HG02642 (cell line): ENCODE results near the gene LRFN2.

ENCODE experiments used
- ATAC-seq: cut with Tn5 transposase; IDR thresholded peaks from one replicate; pipeline ENCODE4 v1.9.1; 2021; ENCODE audit warnings: mild to moderate bottlenecking; ENCODE audit not compliant: unreplicated experiment, poor library complexity

The LRFN2 gene

DNA sequence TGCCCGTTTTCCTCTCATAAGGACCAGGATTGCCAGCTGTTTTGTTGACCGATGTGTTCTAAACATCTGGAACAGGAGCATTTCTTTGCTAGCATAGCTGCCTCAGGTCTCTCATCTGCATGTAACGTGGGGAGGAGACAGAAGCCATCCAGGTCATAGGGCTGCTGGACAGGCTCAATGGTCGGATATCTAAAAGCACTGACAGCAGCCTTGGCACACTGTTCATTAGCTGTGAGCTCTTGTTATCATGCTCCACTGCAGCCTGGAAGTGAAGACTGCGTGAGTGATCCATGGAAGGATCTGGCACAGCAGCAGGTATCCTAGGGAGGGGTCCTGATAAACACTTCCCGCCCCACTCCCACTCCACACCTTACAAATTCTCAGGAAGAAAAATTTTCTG is 175.3 kb downstream of the LRFN2 start:
- ATAC-seq, result no peak

DNA sequence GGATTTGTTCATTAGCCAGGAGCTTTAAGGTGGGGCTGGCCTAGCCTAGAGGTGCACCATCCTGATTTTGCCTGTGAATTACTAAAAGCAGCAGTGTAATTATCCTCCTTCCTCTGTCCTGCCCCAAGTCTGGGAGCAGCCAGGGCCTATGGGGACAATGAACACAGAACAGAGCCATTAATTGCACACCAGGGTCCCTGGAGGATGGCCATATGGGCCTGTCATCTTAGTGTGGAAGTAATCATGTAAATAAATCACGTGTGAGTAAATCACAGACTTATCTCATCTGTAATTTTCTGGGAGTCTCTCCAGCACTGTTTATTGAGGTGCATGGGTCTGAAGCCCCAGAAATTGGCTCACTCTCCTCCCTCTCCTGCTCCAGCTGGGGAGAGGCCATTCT is 176.3 kb downstream of the LRFN2 start:
- no peak for ATAC-seq

DNA sequence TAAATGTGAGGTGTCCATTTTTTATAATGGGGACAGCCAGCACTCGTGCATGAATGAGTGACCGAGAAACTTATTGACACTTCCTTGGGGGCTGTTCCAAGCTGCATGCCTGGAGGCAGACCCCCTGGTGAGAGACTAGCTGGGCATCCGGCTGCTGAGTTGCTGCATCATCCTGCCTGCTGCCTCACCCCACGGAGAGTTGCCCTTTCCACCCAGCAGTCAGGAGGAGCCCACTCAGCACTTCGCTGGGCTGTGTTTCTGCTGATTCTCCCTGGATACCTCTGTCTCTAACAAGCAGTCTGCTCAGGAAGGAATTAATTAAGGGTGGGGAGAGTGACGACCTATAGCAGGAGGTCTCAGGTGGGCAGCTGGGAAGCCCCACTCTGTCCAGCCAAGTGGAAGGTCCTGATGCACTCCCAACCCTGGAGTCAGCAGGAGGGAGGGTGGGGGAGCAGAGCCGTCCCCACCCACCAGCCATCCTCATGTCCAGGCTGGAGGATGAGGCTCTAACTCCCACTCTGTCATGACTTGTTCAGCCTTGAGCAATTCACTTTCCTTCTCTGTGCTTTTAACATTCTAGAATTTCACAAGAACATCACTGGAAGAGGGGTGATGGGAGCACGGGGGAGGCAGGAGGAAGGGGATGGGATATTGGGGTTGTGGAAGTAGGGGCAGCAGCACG is 177.3 kb downstream of the LRFN2 start:
- no peak for ATAC-seq

DNA sequence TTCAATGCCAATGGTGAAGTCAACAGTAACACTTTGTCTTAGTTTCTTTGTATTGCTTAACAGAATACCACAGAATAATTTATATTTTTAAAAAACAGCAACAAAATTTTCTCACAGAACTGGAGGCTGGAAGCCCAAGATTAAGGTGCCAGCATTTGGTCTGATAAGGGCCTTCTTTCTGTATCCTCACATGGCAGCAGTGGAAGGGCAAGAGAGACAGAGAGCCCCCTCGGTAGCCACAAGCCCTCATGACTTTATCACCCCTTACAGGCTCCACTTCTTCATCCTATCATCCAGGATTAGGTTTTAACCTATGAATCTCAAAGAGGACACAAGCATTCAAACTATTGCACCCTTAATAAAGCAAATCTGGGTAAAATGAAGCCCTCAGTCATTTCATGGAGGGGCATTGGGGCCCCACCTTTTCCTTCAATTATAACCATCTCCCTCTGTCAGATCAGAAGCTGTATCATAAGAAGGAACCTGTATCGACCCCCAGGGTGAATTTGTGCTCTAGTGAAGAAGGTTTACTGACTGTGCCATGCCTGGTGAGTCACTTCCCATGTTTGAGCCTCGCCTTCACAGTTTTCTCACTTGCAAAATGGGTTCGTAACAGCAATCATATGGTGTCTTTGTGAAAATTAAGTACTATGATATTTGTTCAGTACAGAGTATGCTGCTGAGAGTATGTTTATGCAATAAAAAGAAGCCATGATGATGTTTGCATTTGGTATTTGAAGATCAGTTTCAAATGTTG is 178.2 kb downstream of the LRFN2 start:
- no peak for ATAC-seq

DNA sequence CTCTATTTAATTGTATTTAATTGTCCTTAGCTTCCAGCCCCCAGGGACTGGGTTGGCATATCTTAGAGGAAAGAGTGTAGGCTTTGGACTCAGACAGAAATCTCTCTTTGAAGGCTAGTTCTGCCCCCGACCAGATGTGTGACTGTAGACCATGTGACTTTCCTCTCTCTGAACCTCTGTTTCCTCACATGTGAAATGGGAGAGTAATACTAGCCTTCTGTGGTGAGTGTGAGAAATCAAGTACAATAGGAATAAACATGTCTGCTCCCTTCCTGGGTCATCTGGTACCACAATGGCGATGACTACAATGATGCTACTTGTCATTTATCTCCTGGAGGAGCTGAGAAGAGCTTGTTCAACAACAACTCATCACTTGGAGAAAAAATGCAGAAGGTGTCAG is 179.9 kb downstream of the LRFN2 start:
- ATAC-seq, result no peak

DNA sequence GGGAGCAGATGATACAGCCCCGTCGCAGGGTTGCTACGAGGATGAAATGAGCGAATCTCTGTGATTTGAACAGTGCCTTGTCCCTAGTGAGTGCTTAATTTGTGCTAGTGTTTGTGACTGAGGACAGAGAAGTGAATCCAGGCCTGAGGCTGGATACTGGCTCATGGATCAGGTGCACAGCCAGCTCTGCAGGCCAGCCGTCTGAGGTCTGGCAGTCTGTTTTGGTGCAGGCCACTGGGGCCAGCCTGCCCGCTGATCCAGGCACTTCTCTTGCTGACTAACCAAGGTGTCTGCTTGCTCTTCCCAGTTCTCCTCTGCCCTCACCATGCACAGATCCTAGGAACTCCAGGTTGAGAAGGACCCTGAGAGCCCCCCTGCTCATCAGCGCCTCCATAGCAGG is 181.0 kb downstream of the LRFN2 start:
- no peak for ATAC-seq

DNA sequence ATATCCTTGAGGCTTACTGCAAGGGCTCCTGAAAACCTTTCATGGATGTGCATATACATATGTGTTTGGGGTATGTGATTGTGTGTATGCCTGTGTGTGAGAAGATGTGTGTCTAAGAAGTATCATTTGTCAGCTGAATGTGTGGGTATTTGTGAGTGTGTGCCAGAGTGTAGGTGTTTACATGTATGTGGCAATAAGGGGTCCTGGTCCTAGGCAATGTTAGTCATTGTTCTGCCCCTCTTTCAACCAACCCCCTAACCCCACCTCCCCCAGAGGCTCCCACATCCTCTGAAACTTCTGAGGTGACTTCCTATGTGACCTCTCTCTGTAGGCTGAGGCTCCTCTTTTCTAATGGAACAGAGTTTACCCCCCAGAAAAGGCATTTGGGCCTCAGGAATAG is 186.4 kb downstream of the LRFN2 start:
- ATAC-seq, result no peak

DNA sequence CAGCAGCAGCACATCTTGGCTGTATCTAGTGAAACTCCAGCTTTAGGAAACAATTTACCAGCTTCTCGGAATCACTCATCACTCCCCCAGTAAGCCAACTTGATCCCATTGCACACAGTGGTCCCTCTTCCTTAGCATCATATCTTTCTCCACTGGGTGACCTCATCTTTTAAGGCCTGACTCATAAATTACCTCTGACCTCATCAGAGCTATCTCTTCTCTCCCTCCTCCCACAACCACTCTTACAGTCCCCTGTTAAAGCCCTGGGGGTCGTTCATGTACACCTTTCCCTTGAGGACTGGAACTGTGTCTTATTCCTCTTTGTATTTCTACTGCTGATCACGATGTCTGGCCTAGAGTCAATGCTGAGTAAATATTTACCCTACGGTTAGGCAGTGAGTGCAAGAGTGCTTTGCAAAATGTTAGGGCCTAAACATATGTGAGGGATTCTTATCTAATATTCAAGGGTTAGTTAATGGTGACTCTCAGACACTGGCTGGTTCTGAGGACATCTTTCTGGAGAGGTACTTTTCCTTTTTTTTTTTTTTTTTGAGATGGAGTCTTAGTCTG is 187.2 kb downstream of the LRFN2 start:
- no peak for ATAC-seq

DNA sequence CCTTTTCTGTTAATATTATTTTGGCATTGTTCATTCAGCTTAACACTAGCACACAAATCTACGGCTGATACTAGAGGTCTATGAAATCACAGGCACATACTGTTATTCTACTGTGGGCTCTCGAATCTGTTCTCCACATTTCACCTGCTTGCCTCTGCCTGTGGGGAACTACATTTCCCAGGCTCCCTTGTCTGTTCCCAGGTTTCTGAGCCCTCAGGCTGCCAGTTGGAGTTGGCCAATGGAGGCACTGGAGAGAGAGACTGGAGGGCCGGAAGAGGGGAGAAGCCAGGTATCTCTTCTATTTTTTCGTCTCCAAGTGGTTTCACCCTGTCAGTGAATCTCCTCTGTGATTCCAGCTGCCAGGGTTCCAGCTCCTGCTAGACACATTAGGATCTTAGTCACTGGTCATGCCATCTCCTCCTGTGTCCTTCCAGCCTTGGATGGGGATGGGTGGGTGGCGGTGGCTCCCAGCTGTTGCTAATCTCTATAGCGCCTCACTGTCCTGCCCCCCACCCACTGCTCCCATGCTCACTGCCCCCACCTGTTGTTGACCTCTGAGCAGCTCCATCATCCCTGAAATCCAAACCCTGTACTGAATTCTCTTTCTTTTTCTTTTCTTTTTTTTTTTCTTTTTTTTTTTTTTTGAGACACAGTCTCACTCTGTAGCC is 188.2 kb downstream of the LRFN2 start:
- no peak for ATAC-seq

DNA sequence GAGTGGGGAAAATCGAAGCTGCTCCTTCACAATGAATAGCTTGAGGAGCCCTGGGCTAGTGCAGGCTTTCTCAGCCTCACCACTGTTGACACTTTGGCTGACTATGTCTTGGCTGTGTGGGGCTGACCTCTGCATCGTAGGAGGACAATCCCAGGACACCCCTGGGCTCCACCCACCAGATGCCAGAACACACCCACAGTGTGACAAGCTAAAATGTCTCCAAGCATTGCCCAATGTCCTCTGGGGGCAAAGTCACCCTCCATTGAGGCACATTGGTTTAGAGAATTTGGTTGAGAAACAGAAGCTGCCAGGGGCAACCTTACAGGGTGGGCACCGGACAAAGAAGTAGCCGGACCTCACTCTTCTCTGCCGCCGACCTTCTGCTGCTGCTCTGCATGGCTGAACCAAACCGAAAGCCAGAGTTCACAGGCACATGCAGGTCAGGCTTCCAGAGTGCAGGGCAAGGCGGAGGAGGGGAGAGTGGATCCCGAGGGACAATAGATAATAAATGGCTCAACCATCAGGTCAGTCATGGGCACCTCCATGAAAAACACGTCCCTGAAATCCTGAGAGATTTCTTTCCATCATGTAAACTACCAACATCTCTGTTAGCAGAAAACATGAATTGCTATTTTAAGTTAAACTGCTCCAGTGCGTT is 189.0 kb downstream of the LRFN2 start:
- ATAC-seq, result no peak

DNA sequence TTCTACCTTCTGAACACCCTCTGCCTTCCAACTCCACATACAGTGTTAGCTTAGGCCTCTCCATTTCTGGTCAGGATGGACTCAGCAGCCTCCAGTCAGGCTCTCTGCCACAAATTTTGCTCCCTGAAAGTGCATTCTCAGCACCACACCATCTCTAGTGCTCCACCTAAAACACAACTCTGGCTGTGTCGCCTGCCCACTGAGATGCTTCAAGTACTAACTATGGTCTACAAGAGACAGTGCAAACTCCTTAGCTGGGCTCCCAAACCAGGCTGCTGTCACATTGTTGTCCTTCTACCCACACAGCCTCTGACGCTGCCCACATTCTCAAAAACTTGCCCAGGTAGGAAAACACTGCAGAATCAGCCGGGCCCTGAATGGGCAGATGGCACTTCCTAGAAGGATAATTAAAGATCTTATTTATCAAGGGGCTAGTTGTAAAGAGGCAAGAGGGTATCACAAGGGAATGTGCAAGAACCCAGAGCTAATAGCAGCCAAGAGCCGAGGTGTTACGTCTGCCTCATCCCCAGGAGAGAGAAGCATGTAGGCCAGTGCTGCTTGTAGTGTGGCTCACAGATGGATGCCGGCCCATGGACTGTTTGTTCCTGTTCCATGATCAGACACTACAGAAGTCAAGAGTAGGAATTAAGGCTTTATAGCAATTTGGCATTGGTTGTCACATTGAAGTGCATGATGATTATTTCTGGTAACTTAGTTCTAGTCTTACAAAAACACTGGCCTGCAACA is 189.7 kb downstream of the LRFN2 start:
- no peak for ATAC-seq

DNA sequence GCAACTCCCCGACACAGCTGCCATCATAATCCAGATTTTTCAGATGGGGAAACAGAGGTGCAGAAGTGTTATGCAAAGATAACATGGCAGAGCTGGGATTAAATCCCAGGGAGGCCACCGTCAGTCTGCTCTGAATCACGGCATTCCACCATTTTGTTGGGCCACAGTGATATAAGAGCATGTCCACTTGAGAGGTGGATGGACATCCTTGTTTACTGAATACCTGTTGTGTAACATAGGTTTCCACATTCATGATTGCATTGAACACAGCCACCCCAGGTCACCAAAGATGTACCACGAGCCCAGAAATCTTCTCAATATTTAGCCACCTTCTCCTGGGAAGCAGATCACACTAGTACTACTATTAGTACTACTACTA is 191.5 kb downstream of the LRFN2 start:
- ATAC-seq, result no peak

DNA sequence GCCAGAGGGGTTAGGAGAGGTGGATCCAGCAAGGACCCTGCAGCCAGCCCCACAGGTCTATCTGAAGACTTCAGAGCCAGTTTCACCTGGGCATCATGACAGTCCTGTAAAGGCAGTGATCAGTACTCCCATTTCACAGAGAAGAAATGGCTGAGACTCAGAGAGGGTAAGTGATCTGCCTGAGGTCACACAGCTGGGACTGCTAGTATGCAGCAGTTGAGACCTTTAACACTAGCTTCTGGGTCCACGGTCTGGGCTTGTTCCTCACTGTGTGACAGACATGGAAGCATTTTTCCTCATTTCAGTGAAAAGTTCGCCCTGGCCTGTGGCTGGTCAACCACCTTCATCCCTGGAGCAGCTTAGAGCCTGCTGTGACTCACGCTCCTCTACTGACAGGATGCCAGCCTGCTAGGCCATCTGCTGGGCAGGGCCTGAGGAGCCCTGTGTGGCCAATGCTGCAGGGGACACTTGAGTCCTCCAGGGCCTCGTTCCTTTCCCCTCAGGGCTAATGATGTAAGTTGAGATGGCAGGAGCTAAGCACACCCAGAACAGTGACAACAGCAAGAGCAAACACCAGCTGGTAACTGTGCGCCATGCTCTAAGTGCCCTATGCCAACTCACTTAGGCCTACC is 192.0 kb downstream of the LRFN2 start:
- no peak for ATAC-seq

DNA sequence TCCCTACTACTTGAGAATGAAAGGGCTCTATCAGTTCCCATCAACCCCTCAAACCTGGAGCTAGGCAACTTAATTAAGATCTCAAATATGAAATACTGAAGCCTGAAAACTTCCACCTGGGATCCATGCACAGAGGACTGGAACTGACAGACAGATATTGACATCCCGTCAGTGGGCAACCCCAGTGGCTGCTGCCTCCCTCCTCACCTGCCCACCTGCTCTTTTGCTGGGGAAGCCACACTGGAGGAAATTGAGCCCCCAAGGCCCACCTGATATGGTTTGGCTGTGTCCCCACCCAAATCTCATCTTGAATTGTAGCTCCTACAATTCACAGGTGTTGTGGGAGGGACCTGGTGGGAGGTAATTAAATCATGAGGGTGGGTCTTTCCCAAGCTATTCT is 192.8 kb downstream of the LRFN2 start:
- ATAC-seq, result no peak

DNA sequence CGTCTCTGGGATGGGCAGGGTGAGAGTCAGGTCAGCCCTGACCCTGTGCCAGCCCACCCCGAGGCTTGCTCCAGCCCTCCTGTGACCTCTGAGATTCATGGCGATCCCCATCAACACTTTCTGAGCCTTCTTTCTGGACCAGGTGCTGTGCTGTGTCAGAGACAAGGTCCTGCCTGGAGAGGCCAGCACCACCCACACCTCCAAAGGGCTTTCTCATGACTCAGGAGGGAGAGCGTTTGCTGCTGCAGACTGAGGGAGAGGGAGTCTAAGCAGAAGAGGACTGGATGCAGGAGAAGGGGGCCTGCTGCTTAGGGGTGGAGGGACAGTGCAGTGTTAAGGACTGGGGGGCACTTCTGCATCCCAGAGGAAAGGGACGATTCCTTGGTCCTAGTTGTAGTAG is 193.5 kb downstream of the LRFN2 start:
- ATAC-seq, result no peak

DNA sequence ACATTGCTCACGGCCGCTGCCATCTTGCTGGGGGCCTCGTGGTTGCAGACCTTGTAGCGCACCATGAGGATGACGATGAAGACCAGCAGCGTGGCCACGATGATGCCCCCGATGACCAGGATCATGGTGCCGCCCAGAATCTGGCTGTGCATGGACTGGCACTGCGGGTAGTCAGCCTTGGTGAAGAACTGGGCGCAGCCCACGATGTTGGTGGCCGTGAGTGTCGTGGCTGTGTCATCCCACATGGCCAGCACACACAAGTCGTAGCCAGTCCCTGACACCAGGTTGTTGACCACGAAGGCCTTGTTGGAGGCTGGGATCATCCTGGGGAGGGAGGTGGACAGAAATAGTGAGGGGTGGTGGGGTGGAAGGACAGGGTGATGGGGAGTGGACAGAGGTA is 194.6 kb downstream of the LRFN2 start:
- no peak for ATAC-seq

DNA sequence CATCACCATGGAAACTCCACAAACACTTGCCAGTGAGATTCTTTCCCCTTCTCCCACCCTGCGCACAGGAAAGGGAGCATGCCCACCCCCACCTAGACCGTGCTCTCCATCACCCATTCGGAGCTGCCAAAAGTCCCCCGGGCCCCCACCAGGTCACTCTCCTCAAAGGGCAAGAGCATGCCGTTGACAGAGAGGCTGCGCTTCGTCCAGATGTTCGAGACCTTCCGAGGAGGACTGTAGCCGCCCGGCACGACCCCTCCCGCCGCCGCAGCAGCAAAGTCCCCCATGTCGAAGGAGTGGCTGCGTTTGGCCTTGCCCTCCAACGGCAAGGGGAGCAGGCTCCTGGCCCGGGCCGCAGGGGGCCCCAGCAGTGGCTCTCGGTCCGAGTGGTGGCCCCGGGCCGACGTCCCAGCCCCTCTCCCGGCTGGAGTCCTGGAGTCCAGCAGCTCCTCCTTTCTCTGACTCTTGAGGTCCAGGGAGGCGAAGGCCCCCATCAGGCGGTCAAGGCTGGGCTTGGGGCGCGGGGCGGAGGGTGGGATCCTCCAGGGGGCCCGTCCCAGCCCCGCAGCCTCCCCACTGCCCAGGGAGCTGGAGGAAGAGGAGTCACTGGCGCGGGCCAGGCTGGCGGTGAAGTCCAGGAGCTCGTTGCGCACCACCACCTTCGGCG is 195.2 kb downstream of the LRFN2 start:
- no peak for ATAC-seq

DNA sequence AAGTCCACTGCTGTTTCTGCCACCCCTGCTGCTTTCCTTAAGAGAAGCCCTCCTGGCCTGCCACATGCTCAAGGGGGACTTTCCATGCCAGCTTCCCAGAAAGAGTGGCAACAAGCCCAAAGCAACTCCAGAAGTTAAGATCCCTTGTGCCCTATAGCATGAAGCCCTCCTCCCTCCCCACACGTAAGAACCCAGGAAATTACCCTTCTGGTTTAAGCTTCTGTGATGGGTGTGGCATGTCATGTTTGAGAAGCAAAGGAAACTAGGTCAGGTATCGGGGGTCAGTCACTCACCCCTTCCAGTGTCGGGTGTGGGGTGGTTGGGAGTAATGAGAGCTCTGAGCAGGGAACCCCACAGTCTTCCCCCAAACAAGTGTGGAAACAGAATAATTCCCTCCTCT is 196.1 kb downstream of the LRFN2 start:
- ATAC-seq, result no peak

DNA sequence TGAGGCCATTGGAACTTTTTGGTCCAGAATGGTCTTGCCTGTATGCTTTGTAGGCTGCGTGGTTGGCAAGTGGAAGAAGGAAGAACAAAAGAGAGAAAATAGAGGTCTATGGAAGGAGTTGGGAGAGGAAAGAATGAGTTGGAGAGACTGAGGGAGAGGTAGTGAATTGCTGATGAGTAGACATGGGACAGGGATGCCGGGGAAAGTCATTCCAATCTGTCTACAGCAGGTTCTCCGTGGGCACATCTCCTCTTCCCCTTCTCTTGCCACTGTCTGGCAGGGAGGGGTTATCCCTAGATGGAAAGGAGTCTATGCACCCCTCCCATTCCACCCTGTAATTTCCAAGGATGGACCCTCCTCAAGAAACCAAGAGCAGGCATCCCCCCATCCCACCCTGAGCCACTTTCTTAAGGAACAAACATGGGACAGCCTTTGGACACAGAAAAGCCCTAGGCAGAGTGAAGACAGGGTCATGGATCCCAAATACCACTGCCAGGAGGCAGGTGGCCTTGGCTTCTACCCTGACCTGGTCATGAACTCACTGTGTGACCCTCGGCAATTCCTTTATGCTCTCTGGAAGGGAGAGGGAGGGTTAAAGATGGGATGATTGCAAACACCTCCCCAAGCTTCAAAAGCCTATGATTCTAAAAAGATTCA is 196.9 kb downstream of the LRFN2 start:
- ATAC-seq, result no peak
